HG02642 (cell line): Measurements from ENCODE around the gene MEIKIN.
"Not testable (repeated sequence)": the region's sequence is repeated elsewhere in the genome, so short reads cannot be mapped to it uniquely, and the experiment has no call there.

Experiments used
- ATAC-seq: cut with Tn5 transposase; IDR thresholded peaks from one replicate; pipeline ENCODE4 v1.9.1; 2021; ENCODE audit warnings: mild to moderate bottlenecking; ENCODE audit not compliant: unreplicated experiment, poor library complexity

The MEIKIN gene

DNA sequence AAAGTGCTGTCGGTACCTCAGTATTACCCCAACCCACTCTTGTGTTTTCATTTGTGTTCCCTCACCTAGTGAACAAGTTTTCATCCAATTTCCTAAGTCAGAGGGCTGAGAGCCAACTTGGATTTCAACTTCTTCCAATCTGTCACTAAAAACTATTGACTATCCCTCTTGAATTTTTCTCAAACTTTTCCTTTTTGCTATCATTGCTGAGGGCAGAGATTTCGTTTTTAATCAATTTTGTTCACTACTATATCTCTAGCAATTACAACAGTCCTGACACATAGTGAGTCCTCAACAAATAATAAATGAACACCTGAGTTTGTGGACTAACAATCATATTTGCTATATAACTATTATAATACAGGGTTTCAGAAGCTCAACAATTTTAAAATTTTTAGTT, 29.0 kb downstream of the MEIKIN start:
- no peak for ATAC-seq

DNA sequence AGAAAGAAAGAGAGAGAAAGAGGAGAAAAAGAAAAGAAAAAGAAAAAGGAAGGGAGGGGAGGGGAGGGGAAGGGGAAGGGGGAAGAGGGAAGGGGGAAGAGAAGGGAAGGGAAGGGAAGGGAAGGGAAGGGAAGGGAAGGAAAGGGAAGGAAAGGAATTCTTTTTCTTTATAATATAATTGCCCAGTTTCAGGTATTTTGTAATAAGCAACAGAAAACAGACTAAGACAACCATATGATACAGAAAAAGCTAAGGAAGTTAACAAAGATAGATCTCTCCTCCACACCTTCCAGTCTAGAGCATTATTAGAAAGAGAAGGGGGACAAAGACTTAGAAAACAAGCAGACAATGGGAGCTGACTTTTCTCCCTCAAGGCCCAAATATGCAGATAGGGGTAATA, 31.0 kb downstream of the MEIKIN start:
- no peak for ATAC-seq

DNA sequence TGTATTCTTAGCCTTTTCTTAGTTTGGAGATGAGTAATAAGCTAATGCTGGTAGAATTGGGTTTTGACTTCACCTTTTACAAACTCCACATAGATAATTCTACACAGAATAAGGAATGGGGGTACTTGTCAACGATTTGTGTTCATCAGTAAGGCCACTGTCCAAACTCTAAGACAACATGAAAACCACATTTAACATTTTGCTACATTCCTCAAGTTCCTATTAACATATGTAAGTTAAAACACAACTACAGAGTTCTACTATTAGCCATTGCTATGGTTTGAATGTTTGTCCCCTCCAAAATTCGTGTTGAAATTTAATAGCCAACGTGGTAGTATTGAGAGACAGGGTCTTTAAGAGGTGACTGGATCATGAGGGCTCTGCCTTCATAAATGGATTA, 31.9 kb downstream of the MEIKIN start:
- no peak for ATAC-seq

DNA sequence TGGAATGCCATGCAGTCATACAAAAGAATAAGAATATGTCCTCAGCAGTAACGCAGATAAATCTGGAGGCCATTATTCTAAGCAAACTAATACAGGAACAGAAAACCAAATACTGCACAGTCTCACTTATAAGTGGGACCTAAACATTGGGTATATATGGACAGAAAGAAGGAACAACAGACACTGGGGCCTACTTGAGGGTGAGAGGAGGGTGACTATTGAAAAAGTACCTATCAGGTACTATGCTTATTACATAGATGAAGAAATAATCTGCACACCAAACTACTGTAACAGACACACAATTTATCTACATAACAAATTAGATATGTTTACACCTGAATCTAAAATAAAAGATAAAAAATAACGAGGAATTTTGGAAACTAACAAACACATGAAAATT, 38.8 kb downstream of the MEIKIN start:
- ATAC-seq, result no peak

DNA sequence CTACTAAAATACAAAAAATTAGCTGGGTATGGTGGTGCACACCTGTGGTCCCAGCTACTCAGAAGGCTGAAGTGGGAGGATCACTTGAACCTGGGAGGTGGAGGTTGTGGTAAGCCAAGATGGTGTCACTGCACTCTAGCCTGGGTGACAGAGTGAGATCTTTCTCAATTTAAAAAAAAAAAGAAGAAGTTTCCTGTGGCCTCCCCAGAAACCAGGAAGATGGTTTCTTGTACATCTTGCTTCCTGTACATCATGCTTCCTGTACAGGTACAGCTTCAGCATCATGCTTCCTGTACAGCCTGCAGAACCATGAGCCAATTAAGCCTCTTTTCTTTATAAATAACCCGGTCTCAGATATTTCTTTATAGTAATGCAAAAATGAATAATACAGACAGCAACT, 43.2 kb downstream of the MEIKIN start:
- not testable (repeated sequence) for ATAC-seq

DNA sequence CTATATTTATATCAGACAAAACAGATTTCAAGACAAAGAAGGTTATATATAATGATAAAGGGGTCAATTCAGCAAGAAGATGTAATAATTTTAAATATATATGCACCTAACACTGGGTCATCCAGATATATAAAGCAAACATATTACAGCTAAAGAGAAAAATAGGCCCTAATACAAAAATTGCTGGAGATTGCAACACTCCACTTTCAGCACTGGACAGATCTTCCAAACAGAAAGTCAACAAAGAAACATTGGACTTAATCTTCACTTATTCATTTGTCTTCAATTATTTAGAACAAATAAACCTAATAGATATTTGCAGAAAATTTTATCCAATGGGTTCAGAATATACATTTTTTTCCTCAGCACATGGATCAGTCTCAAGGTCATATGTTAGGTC, 45.8 kb downstream of the MEIKIN start:
- no peak for ATAC-seq

DNA sequence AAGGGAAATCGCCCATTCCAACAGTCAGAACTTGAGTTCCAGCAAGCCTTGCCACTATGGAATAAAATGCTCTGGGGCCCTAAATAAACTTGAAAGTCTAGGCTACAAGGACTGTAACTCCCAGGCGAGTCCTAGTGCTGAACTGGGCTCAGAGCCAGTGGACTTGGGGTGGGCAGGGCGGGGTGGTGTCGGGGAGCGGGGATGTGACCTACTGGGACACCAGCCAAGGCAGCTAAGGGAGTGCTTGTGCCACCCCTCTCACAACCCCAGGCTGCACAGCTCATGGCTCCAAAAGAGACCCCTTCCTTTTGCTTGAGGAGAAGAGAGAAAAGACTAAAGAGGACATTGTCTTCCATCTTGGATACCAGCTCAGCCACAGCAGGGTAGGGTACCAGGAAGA, 61.5 kb downstream of the MEIKIN start:
- no peak for ATAC-seq

DNA sequence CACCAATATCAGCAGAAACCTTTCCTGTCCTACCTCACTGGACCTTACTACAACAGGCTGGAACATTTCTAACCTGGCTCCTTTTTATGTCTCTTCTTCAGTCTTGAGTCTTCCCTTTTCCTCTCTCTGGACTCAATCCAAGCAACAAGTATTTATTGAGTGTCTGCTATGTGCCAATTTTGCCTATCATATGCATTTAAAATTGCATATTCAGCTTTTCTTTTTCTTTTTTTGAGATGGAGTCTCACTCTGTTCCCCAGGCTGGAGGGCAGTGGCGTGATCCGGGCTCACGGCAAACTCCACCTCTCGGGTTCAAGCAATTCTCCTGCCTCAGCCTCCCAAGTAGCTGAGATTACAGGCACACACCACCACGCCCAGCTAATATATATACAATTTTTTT, 65.8 kb downstream of the MEIKIN start:
- no peak for ATAC-seq

DNA sequence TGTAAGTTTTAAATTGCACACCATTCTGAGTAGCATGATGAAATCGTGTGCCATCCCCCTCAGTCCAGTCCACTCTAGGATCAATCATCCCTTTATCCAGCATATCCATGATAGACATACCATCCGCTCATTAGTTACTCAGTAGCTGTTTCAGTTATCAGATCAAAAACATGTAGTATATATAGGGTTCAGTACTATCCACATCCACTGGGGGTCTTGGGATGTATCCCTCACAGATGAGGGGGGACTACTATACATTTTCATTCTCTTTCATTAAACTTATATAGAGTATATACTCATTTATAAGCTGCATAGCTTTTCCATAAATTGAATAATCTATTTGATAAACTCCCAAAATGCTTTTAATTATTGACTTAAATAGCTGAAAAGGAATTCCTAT, 67.6 kb downstream of the MEIKIN start:
- ATAC-seq, result no peak

DNA sequence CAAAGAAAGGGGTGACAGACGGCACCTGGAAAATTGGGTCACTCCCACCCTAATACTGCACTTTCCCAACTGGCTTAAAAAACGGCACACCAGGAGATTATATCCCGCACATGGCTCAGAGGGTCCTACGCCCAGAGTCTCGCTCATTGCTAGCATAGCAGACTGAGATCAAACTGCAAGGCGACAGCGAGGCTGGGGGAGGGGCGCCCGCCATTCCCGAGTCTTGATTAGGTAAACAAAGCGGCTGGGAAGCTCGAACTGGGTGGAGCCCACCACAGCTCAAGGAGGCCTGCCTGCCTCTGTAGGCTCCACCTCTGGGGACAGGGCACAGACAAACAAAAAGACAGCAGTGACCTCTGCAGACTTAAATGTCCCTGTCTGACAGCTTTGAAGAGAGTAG, 74.2 kb downstream of the MEIKIN start:
- not testable (repeated sequence) for ATAC-seq

DNA sequence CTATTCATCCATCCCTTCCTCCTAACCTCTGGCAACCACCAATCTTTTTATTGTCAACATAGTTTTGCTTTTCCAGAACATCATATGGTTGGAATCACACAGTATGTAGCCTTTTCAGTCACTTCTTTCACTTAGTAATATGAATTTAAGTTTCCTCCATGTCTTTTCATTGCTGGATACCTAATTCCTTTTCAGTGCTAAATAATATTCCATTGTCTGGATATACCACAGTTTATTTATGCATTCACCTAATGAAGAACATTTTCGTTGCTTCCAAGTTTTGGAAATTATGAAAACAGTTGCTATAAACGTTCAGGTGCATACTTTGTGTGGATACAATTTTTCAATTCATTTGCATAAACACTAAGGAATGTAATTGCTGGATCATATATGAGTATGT, 77.9 kb downstream of the MEIKIN start:
- no peak for ATAC-seq

DNA sequence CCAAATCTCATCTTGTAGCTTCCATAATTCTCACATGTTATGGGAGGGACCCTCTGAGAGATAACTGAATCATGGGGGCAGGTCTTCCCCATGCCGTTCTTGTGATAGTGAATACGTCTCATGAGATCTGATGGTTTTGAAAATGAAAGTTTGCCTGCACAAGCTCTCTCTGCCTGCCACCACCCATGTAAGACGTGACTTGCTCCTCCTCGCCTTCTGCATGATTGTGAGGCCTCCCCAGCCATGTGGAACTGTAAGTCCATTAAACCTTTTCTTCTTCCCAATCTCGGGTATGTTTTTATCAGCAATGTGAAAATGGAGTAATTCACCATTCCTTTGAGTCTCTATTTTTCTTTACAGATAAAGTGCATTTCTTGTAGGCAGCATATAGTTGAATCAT, 81.8 kb downstream of the MEIKIN start:
- no peak for ATAC-seq

DNA sequence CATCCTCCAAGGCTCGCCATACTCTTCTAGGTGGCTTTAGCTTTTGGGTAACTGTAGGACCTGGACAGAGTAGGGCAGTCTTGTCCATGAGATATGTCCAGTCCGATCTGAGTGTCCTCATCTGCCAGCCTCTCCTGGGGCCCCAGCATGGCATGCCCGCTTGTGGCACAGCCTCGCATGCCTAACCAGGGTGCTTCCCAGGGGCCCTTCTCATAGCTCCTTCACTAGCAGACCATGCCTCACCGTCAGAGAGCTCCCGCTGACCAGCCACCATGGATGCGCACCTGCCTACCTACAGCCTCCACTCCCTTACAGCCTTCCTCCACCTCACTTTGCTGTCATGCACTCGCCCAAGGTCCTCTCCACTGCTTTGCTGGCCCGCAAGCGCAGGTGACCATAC, 88.1 kb downstream of the MEIKIN start:
- ATAC-seq, result no peak

DNA sequence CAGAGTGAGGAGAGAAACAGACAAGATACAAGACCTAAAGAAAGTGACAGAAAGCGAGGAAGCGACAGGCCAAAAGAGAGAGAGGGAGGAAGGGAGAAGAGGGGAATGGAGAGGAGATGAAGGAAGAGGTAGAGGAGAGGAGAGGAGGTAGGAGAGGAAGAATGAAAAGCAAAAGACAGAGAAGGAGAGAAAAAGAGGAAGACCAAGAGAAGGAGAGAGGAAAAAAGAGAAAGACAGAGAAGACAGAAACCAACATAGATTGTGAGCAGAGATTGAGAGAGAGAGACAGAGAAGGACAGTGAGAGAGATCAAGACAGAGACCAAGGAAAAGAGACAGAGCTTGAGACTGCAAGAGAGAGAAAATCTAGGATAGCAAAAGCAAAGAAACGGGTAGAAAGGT, 90.0 kb downstream of the MEIKIN start:
- ATAC-seq, result no peak

DNA sequence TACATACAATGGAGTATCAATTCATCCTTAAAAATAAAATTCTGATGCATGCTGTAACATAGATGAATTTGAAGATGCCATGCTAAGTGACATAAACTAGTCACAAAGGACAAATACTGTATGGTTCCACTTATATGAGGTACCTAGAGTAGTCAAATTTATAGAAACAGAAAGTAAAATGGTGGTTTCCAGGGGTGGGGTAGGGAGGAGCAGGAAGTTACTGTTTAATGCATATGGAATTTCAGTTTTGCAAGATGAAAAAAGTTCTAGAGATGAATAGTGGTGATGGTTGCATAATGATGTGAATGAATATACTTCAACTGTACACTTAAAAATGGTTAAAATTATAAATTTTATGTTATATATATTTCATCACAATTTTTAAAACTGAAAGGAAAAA, 91.3 kb downstream of the MEIKIN start:
- ATAC-seq, result no peak

DNA sequence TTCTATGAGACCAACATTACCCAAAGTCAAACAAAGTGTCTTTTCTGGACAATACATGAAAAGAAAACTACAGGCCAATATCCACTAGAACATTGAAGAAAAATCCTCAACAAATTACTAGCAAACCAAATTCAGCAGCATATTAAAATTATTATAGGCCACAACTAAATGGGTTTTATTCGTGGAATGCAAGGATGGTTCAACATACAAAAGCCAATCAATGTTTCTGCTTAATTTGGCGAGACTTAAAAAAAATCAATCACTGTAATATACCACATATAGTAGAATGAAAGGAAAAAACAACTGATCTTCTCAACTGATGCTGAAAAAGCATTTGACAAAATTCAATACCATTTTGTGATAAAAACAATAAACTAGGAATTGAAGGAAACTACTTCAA, 96.8 kb downstream of the MEIKIN start:
- ATAC-seq, result no peak

DNA sequence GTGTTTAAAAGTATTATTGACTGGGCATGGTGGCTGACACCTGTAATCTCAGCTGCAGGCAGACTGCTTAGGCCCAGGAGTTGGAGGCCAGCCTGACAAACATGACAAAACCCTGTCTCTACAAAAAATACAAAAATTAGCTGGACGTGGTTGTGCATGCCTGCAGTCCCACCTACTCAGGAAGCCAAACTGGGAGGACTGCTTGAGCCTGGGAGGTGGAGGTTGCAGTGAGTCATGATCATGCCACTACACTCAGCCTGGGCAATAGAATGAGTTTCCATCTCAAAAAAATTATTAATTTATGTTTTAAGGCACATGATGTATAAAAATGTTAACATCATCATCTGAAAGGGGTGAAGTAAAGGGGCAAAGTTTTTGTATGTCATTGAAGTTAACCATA, 98.9 kb downstream of the MEIKIN start:
- no peak for ATAC-seq

DNA sequence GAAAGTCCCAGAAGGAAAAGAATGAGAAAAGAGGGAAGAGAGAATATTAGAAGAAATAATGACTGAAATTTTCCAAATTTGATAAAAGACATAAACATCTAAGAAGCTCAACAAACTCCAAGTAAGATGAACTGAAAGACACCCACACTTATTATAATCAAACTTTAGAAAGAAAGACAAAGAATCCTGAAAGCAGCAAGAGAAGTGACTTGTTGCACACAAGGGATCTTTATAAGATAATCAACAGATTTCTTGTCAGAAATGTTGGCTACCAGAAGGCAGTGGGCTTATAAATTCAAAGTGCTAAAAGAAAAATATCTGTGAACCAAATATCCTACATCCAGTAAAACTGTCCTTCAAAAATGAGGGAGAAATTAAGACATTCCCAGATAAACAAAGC, 99.6 kb downstream of the MEIKIN start:
- ATAC-seq, result no peak

DNA sequence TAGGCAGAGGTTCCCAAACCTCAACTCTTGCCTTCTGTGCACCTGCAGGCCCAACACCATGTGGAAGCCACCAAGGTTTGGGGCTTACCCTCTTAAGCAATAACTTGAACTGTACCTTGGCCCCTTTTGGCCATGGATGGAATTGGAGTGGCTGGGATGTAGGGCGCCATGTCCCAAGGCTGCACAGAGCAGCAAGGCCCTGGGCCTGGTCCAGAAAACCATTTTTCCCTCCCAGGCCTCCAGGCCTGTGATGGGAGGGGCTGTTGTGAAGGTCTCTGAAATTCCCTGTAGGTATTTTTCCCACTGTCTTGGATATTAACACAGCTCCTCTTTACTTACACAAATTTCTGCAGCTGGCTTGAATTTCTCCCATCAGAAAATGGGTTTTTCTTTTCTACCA, 102.5 kb downstream of the MEIKIN start:
- not testable (repeated sequence) for ATAC-seq

DNA sequence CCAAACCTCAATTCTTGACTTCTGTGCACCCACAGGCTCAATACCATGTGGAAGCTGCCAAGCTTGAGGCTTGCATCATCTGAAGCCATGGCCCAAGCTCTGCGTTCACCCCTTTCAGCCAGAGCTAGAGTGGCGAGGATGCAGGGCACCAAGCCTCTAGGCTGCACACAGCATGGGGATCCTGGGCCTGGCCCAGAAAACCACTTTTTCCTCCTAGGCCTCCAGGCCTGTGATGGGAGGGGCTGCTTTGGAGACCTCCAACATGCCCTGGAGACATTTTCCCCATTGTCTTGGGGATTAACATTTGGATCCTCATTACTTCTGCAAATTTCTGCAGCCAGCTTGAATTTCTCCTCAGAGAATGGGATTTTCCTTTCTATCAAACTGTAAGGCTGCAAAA, 112.8 kb downstream of the MEIKIN start:
- ATAC-seq, result not testable (repeated sequence)

DNA sequence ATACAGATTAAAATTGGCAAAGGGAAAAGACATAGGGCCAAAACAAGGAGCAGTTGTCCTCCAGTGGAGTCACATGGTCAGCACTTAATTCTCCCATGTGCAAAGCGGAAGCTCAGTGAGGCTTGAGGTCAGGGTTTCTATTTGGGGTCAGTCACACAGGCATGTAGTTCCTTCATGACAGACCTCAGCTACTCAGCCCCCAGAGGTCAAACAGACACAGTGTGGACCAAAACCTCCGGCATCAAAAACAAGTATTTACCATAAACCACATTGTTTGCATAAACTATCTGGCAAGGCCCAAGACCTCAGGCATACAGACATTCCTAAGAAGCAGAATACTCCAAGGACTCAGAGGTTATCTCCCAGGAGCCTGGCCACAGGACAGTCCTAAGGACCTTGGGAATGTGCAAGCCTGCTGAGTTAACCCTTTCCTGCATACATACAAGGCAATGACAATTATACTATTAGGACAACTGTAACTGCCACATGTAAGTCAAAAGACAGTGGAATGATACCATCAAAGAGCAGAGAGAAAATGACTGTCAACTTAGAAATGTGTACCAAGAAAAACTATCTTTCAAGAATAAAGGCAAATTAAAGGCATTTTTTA, 120.0 kb downstream of the MEIKIN start:
- no peak for ATAC-seq

DNA sequence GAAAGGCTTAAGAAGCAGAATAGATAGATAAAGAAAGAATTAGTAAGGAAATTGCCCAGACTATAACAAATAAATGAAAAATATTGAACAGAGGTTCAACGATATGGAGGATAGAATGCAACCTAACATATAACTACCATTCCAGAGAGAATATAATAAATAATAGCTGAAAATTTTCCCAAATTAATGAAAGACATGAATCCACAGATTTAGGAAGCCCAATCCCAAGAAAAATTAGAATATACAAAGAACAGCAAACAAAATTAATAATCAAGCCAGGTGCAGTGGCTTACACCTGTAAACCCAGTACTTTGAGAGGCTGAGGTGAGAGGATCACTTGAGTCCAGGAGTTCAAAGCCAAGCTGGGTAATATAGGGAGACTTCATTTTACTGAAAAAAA, 120.8 kb downstream of the MEIKIN start:
- ATAC-seq, result no peak

DNA sequence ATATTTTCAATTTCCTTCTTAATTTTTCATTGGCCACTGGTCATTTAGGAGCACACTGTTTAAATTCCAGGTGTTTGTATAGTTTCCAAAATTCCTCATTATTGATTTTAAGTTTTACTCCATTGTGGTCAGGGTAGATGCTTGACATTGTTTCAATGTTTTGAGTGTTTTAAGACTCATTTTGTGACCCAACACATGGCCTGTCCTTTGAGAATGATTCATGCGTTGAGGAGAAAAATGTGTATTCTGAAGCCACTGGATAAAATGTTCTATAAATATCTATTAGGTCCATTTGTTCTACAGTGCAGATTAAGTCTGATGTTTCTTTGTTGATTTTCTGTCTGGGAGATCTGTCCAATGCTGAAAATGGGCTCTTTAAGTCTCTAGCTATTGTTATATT, 124.2 kb downstream of the MEIKIN start:
- ATAC-seq, result no peak
